Measurements from ENCODE around the gene TMSB4X.
"Not testable (repeated sequence)": the region's sequence is repeated elsewhere in the genome, so short reads cannot be mapped to it uniquely, and the experiment has no call there.

The TMSB4X gene

GRCh38 chrX:12976819-12977732 is 2.2 kb downstream of the TMSB4X start:
- not testable (repeated sequence) for DNase-seq

- no peak for DNase-seq
These were observed 2.9 kb downstream of the TMSB4X start for GRCh38 chrX:12977761-12978204.

DNA sequence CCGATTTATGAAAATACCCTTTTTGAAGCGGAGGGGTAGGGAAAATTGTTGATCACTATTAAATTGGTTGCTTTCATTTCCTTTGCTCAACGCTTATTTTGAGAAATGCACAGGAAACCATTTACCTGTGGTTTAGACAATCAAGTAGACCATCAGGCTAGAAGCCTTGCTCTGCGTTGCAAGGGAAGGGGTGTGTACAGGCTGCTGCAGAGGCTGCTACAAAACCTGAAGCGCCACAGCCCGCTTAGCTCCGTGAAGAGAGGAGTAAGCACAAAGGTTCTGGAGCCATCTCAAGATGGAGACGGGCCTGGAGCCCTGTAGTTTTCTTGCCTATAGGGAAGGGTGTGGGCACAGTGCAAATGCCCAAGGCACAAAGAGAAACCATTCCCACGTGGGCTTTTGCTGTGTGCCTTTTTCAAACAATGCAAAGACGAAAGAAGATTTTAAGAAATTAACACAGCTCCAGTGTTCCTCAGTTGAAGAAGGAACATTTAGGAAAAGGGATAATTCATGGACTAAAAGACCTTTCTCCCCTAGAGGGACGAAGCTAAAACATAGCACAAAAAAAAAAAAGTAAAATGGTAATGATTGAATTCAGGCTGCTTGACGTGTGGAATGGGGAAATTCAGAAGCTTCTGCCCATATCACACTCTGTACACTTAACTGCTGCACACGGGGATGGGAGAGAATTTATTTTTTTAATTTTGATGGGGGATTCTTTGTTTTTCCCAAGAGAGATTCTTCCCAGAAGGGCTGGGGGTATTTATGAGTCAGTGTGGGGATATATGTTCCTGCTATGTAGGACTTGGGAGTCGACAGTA is 3.5 kb downstream of the TMSB4X start:
- no peak for DNase-seq

- no peak for DNase-seq
These were observed 4.2 kb downstream of the TMSB4X start for GRCh38 chrX:12979026-12979607.

DNA sequence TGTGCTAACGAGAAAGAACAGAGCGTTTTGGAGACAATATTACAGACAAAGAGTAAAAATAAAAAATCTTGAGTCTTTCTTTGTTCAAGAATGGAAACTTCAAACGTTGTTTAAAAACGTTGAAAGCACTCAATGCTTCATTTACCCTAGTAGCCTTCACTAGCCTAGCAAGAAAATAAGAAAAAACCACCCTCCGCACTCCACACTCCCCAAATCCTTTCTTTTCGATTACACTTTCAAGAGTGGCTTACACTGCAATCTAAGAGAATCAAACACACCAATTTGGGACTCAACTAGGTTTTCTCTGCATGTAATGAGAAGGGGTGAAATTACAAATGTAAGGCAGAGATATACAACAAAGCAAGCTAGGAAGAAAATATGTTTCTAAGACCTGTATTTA is 4.7 kb downstream of the TMSB4X start:
- DNase-seq = no peak

- not testable (repeated sequence) for DNase-seq
These were observed 5.1 kb downstream of the TMSB4X start for GRCh38 chrX:12980039-12980438.

- no peak for DNase-seq
These were observed 7.0 kb downstream of the TMSB4X start for GRCh38 chrX:12981880-12982279.

- DNase-seq = no peak
These were observed 9.9 kb downstream of the TMSB4X start for GRCh38 chrX:12984603-12985319.

DNA sequence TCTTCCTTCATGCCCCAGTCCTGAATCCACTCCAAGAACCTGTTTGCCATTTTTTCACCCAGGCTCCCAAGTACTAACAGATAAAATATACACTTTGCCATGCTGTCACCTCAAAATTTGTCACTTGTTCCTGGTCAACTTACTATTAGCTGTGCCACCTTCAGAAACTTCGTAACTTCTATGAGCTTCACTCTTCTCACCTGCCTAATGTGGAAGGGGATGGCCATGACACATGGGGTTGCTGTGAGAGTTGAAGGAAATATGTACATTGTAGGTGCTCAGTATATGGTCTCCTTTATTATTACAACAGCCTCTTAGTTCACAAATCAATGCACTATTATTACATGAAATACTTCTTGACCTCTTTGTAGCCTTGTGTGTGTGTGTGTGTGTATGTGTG is 10.4 kb downstream of the TMSB4X start:
- no peak for DNase-seq

DNA sequence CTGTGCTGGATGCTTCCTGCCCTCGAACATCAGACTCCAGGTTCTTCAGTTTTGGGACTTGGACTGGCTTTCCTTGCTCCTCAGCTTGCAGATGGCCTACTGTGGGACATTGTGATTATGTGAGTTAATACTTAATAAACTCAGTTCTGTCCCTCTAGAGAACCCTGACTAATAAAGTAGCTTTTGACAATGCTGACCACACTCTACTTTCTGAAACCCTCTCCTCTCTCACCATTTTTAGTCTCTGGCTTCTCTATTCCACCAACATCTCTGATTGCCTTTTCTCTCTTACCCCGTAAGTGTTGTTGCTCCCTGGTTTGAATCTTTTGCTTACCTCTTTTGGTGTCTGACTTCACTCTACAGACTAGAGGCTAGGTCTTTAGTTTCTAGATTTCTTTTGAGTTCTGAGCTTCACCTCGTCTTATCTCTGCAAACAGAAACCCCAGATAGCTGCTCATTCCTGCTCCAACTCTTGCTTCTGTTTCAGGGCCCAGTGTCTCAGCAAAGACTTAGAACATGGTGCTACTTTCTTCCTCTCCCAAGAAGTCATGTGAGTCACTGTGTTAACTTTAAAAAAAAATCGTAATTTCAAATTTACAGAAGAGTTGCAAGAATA is 11.4 kb downstream of the TMSB4X start:
- no peak for DNase-seq

- no peak for DNase-seq
These were observed 12.0 kb downstream of the TMSB4X start for GRCh38 chrX:12986886-12987285.

GRCh38 chrX:12987340-12987739 is 12.4 kb downstream of the TMSB4X start:
- DNase-seq = no peak

DNA sequence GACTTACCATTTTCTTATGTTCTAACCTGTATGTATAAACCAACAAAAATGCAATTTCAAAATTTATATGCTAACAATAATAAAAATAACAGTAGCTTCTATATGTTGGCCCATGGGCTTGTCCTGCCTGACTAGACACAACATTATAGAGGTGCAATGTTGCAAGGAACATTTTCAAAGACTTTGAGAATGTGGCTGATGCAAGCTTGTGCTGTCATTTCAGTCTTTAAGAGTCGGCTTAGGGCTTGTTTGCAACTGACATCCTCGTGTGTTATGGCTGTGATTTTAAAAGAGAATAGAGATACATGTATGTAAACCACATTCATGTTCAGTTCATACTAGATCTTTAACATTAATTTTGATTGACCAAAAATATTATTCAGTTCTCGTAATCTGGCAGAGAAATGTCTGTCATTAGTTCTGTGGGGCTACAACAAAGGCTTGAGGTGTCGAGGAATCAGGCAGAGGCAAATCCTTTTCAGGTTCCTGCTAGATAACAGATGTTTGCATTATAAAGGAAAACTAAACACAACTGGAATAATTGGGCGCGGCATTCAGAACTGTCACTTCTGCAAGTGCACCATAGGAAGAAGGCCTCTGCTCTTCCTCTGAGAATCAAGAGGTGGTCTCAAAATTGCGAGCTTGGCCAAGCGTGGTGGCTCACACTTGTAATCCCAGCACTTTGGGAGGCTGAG is 13.1 kb downstream of the TMSB4X start:
- DNase-seq = no peak

DNA sequence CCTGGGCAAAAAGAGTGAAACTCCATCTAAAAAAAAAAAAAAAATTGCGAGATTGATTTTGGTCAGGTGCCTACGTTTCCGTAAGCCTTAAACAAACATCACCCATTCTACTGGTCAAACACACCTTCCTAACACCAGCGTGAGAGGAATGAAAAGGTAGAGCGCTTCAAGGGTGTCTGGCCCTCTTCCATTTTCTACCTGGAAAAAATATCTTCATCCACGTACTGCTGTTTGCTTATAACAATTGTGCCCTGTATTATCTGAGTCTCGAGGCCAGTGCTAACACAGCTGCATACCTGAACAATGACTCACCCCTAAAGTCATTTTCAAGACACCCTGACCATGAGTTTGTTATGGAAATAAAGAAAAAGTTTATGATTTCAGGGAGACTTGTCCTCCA is 13.9 kb downstream of the TMSB4X start:
- no peak for DNase-seq

- DNase-seq = no peak
These were observed 14.6 kb downstream of the TMSB4X start for GRCh38 chrX:12989461-12989860.

DNA sequence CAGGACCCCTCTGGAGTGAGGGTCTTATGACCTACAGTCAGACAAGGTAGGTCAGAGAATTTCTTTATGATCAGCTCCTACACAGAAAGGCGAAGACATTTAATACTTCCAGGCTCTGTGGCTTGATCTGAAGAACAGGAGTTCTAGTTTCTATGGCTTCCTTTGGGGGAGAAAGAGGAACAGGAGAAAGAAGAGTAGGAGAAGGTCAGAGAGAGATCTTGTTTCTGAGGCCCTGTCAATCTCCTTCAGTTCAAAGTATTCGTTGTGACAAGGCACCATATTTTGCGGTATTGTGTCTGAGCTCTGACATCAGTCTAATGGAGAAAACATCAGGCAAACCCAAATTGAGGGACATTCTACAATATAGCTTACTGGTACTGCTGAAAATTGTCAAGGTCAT is 16.7 kb downstream of the TMSB4X start:
- DNase-seq = no peak

DNA sequence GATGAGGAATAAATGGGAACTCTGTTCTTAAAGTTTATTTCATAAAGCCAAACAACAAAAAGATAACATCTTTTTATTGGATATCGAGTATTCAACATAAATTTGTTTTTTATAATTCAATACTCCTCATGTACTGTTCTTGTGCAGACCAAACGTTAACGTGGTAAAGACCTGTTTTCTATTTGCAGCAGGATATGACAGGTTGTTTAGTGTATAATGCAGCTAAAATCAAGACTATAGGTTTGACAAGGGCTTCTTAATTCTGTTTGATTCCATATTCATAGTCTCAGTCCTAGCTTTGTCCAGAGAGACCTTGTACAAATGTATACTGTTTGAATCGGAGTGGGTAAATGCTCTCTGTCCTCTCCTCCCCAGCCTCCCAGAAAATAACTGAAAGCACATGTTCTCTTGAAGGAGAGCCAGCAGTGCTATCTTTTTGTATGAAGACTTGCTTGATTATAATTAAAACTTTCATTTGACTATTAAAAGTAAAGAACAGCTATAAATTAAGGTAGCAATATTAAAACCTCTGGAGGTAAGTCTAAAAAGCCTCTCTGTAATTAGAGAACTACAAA is 17.7 kb downstream of the TMSB4X start:
- DNase-seq = no peak

DNA sequence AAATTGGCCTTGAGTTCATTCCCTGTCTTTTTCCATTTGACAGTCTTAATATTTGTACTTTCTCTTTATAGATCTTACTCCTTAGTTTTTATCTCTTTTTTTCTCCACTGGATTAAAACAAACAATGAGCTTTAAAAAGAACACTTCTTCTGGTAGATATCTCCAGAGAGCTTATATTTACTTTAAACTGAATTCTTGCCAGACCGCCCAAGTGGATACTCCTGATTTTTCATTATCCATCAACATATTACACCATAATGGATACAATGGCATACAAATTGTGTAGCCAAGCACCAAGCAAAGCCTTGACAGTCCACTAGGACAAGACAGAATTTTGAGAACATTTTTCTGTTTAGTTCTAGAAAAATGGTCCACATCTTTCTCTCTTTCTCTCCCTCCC is 18.9 kb downstream of the TMSB4X start:
- no peak for DNase-seq

GRCh38 chrX:12994321-12994720 is 19.4 kb downstream of the TMSB4X start:
- DNase-seq = no peak

DNA sequence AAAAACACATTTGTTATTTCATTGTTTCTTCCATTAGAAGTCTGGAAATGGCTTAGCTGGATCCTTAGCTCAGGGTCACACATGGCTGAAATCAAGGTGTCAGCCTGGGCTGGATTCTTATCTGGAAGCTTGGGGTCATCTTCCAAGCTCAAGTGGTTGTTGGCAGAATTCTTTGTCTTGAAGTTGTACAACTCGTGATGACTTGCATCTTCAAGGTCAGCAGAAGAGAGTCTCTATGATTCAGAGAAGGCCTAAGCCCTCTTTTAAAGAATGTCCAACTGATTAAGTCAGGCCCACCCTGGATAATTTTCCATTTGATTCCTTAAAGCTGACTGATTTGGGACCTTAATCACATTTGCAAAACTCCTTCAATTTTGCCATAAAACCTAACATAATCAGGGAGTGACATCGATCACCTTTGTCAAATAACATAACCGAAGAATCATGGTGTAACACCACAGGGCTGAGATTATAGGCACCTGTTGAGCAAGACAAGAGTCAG is 22.1 kb downstream of the TMSB4X start:
- DNase-seq = no peak
